Mesodermal cell (in vitro differentiated cells): ENCODE data around the gene SOHLH2.

Experiments used
- H3K27ac ChIP-seq: 2 replicates; pipeline ENCODE4 v1.7.0; 2013; ENCODE audit warnings: mild to moderate bottlenecking, low read depth, low read length, moderate library complexity; ENCODE audit not compliant: severe bottlenecking
- H3K36me3 ChIP-seq: 2 replicates; pipeline ENCODE4 v1.7.1; 2013; ENCODE audit warnings: mild to moderate bottlenecking, low read length, moderate library complexity; ENCODE audit not compliant: control insufficient read depth, insufficient read depth
- H3K4me1 ChIP-seq: one replicate; pipeline ENCODE4 v1.7.1; 2013; ENCODE audit warnings: mild to moderate bottlenecking, low read length; ENCODE audit not compliant: insufficient read depth, control insufficient read depth, poor library complexity, severe bottlenecking
- H3K4me3 ChIP-seq: 2 replicates; pipeline ENCODE4 v1.7.0; 2013; ENCODE audit warnings: low read length, control low read depth, mild to moderate bottlenecking; ENCODE audit not compliant: insufficient read depth, poor library complexity, severe bottlenecking; ENCODE audit errors: extremely low read depth
- H3K9me3 ChIP-seq: 2 replicates; pipeline ENCODE4 v1.7.1; 2013; ENCODE audit warnings: mild to moderate bottlenecking, low read length, moderate library complexity; ENCODE audit not compliant: control insufficient read depth
- WGBS, 2 experiments: methylation state at CpG; one replicate each; pipeline ENCODE4 v1.1.5; 2013; ENCODE audit warnings: missing lambda C conversion rate in 2 of 2; ENCODE audit not compliant: insufficient coverage in 2 of 2; 5-methylcytosine and 5-hydroxymethylcytosine counted together

Gene SOHLH2

GRCh38 chr13:36188441-36188840 lies 25.9 kb downstream of the SOHLH2 start:
- Histone ChIP-seq H3K4me1 (no peaks in the 10 kb centered on the region), H3K27ac (no peak overlapping the region), H3K9me3 (no peaks in the 10 kb centered on the region), H3K36me3 (no peaks in the 10 kb centered on the region), H3K4me3 (no peak overlapping the region)
- WGBS, 2 experiments = 79 to 100% methylated on average over 1 of the region's 1 CpG

- Histone ChIP-seq H3K27ac (no peak overlapping the region), H3K9me3 (no peaks in the 10 kb centered on the region), H3K4me1 (no peaks in the 10 kb centered on the region), H3K36me3 (no peaks in the 10 kb centered on the region), H3K4me3 (no peak overlapping the region)
Measured at GRCh38 chr13:36183901-36184300, 30.5 kb downstream of the SOHLH2 start.

GRCh38 chr13:36175621-36176020 lies 38.7 kb downstream of the SOHLH2 start:
- no peaks in the 10 kb centered on the region for H3K36me3 ChIP-seq
- H3K27ac ChIP-seq = no peak overlapping the region
- H3K4me1 ChIP-seq = no peaks in the 10 kb centered on the region
- WGBS, 2 experiments = 60 to 100% methylated on average over 1 to 3 of the region's 5 CpGs
- no peak overlapping the region for H3K4me3 ChIP-seq
- no peaks in the 10 kb centered on the region for H3K9me3 ChIP-seq

GRCh38 chr13:36174923-36175322 lies 39.4 kb downstream of the SOHLH2 start:
- Histone ChIP-seq H3K27ac (no peak overlapping the region), H3K4me3 (no peak overlapping the region), H3K4me1 (no peaks in the 10 kb centered on the region), H3K36me3 (no peaks in the 10 kb centered on the region), H3K9me3 (no peaks in the 10 kb centered on the region)
- 74 to 78% methylated on average over 5 to 7 of the region's 7 CpGs for WGBS, 2 experiments

GRCh38 chr13:36173571-36174322 lies 40.6 kb downstream of the SOHLH2 start:
- H3K27ac ChIP-seq = no peak overlapping the region
- 100% methylated on average over 1 of the region's 4 CpGs; no CpG with 5 or more reads in 1 of the 2 experiments for WGBS, 2 experiments

GRCh38 chr13:36166046-36166445 lies 48.3 kb downstream of the SOHLH2 start:
- no peaks in the 10 kb centered on the region for H3K9me3 ChIP-seq
- no peak overlapping the region for H3K27ac ChIP-seq
- 91 to 94% methylated on average over 5 of the region's 5 CpGs for WGBS, 2 experiments
- no peaks in the 10 kb centered on the region for H3K36me3 ChIP-seq
- no peak overlapping the region for H3K4me3 ChIP-seq
- no peaks in the 10 kb centered on the region for H3K4me1 ChIP-seq

More at GRCh38 chr13:36173571-36174322, 40.6 kb downstream of the SOHLH2 start:
- Histone ChIP-seq H3K4me3 (no peak overlapping the region), H3K9me3 (no peaks in the 10 kb centered on the region), H3K36me3 (no peaks in the 10 kb centered on the region), H3K4me1 (no peaks in the 10 kb centered on the region)

GRCh38 chr13:36163809-36164308 lies 50.5 kb downstream of the SOHLH2 start:
- Histone ChIP-seq H3K36me3 (no peaks in the 10 kb centered on the region), H3K27ac (no peak overlapping the region), H3K4me1 (no peaks in the 10 kb centered on the region), H3K9me3 (no peaks in the 10 kb centered on the region), H3K4me3 (no peak overlapping the region)
- WGBS, 2 experiments = 75 to 93% methylated on average over 2 to 5 of the region's 7 CpGs

- WGBS, 2 experiments = 93 to 96% methylated on average over 3 to 6 of the region's 6 CpGs
- H3K4me3 ChIP-seq = no peak overlapping the region
- no peaks in the 10 kb centered on the region for H3K4me1 ChIP-seq
- H3K36me3 ChIP-seq = no peaks in the 10 kb centered on the region
- H3K9me3 ChIP-seq = no peaks in the 10 kb centered on the region
- no peak overlapping the region for H3K27ac ChIP-seq
Measured at GRCh38 chr13:36163286-36163685, 51.1 kb downstream of the SOHLH2 start.

- H3K9me3 ChIP-seq = no peaks in the 10 kb centered on the region
- H3K4me1 ChIP-seq = no peaks in the 10 kb centered on the region
- H3K4me3 ChIP-seq = no peak overlapping the region
- 86 to 90% methylated on average over 3 to 4 of the region's 4 CpGs for WGBS, 2 experiments
- H3K27ac ChIP-seq = no peak overlapping the region
- H3K36me3 ChIP-seq = no peaks in the 10 kb centered on the region
Measured at GRCh38 chr13:36160297-36160696, 54.1 kb downstream of the SOHLH2 start.

- no peaks in the 10 kb centered on the region for H3K4me1 ChIP-seq
- no peak overlapping the region for H3K27ac ChIP-seq
Measured at GRCh38 chr13:36158611-36159010, 55.7 kb downstream of the SOHLH2 start.

GRCh38 chr13:36157480-36157879 lies 56.9 kb downstream of the SOHLH2 start:
- WGBS, 2 experiments = no CpG with 5 or more reads among the region's 1 CpG

More at GRCh38 chr13:36158611-36159010, 55.7 kb downstream of the SOHLH2 start:
- Histone ChIP-seq H3K4me3 (no peak overlapping the region), H3K36me3 (no peaks in the 10 kb centered on the region), H3K9me3 (no peaks in the 10 kb centered on the region)
- WGBS, 2 experiments = 90% methylated on average over 2 of the region's 4 CpGs; no CpG with 5 or more reads in 1 of the 2 experiments

More at GRCh38 chr13:36157480-36157879, 56.9 kb downstream of the SOHLH2 start:
- Histone ChIP-seq H3K27ac (no peak overlapping the region), H3K36me3 (no peaks in the 10 kb centered on the region), H3K9me3 (no peaks in the 10 kb centered on the region), H3K4me1 (no peaks in the 10 kb centered on the region), H3K4me3 (no peak overlapping the region)
